Omental fat pad (tissue), 4 donors: ENCODE data around the gene CACNA2D4. TPM values are rescaled to one million over a fixed set of nuclear protein-coding genes. Genes with fewer than 3 reads are reported as not detected.

Experiments used
- ATAC-seq: fragments of 150-250 bp; one replicate; pipeline ENCODE4 v1.9.1; 2016; ENCODE audit warnings: mild to moderate bottlenecking, moderate library complexity; ENCODE audit not compliant: low FRiP score
- DNase-seq: peaks from one replicate; pipeline ENCODE4 v3.0.0-alpha.2; 2019; ENCODE audit warnings: low spot score
- total RNA-seq, 4 donors: library from RNA; depleted of rRNA; stranded (reverse); fragments of >200 nt; gene quantifications; one replicate each; pipeline ENCODE4 v1.1.0, GENCODE V29; 2016
- TF ChIP-seq, protein P1 (sequence below), 3 donors: fragments of 450-650 bp; IDR thresholded peaks; one replicate each; pipeline ENCODE4 v1.5.1; 2016 to 2017; ENCODE audit warnings: antibody characterized with exemption in 3 of 3, mild to moderate bottlenecking in 3 of 3, moderate library complexity in 2 of 3

The CACNA2D4 gene
- total RNA-seq, 4 donors from 2014 or later = 3.9 to 13.0 (median 6.8) TPM

DNA sequence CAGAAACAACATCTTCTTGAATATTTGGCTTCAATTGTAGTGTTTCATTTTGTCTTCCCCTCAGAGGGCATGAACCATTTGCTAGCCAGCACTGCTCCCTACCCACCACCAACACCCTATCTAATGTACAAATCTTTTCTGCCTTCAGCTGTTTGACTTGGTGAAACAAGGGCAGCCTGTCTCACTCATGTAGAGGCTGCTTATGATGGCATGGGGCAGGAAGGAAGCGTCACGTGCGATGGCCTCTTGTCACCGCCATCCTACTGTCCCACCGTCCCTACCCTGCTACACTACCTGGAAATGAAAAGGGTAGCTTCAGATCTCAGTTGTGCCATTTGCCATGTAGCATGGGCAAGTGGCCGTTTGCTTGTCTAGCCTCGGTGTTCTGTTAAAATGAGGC, 128.0 kb downstream of the CACNA2D4 start:
- DNase-seq (no peak), ATAC-seq (no peak)
- TF ChIP-seq, protein P1, sequence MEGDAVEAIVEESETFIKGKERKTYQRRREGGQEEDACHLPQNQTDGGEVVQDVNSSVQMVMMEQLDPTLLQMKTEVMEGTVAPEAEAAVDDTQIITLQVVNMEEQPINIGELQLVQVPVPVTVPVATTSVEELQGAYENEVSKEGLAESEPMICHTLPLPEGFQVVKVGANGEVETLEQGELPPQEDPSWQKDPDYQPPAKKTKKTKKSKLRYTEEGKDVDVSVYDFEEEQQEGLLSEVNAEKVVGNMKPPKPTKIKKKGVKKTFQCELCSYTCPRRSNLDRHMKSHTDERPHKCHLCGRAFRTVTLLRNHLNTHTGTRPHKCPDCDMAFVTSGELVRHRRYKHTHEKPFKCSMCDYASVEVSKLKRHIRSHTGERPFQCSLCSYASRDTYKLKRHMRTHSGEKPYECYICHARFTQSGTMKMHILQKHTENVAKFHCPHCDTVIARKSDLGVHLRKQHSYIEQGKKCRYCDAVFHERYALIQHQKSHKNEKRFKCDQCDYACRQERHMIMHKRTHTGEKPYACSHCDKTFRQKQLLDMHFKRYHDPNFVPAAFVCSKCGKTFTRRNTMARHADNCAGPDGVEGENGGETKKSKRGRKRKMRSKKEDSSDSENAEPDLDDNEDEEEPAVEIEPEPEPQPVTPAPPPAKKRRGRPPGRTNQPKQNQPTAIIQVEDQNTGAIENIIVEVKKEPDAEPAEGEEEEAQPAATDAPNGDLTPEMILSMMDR (IDR thresholded peaks at IDR 0.05) = no peak

DNA sequence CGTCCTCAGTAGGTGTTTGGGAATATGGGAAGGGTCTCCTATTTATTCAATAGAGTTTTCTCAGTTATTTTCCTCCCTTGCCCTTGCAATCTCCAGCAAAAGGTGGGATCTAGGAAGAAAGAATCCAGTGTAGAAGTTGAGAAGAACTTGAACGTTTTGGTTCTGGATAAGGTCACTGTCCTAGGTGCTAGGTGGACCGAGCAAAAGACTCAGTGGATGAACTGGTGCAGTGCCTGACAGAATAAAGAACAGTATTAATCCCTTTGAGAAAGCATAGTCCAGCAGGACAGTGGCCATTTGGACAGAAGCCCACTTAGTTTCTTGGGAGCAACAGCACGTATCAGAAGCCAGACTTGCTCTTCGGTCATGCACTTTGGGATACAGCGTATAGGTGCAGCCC, 130.7 kb downstream of the CACNA2D4 start:
- no peak for ATAC-seq
- TF ChIP-seq, protein P1 (IDR thresholded peaks at IDR 0.05) = no peak
- DNase-seq = no peak

DNA sequence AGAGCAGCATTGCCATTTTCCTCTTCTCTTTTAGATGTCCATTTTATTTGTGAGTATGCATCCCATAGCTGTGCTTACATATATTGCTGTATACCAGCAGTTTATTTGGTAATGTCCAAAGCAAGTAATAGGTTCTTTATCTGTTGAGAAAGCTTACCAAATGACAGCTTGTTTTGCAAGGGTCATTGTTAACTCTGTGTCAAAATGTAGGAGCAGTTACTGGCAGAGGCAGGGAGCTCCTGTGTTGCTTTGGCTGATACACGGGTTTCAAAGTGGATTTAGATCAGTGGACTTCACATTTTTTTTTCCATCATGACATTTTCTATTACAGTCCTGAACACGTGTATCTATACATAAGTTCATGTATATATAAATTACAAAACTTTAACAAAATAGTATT, 136.2 kb downstream of the CACNA2D4 start:
- ATAC-seq = no peak
- no peak for DNase-seq
- TF ChIP-seq, protein P1 (IDR thresholded peaks at IDR 0.05) = no peak

DNA sequence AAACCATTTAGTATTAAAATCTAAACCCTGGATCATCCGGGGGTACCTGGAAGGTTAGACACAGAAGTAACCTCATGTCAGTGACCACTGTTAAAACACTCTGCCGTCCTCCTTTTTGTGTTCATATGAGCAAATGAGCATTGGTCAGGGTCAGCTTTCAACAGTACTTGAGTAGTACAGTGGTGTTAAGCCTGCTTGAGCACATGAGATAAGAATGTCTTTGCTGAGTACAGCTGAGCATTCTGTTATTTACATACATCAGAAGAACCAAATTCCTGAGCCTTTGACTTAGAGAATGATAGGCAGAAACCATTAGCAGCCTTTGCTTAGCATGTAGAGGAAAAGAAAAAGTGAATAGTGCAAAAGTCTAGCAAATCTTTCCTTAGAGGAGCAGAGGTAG, 136.7 kb downstream of the CACNA2D4 start:
- no peak for DNase-seq
- TF ChIP-seq, protein P1 (IDR thresholded peaks at IDR 0.05) = no peak
- no peak for ATAC-seq

DNA sequence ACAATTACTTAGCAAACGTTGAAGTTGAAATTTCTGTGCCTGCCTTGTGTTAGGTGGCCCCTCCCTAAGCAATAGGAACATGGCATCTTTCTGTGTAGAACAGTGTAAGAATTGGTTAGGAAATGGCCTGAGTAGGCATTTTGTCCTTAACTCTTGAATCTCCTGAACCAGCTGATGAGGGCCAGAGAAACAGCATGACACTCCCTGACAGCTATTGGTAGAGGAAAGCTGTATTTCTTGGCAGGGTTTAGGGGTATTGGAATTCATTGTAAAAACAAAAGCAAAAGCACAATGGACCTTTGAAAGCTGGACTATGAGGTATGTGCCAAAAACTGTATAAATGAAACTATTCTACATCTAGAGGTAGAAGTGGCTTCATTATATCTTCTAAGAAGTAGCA, 138.7 kb downstream of the CACNA2D4 start:
- TF ChIP-seq, protein P1 (IDR thresholded peaks at IDR 0.05) = no peak
- no peak for ATAC-seq
- no peak for DNase-seq

DNA sequence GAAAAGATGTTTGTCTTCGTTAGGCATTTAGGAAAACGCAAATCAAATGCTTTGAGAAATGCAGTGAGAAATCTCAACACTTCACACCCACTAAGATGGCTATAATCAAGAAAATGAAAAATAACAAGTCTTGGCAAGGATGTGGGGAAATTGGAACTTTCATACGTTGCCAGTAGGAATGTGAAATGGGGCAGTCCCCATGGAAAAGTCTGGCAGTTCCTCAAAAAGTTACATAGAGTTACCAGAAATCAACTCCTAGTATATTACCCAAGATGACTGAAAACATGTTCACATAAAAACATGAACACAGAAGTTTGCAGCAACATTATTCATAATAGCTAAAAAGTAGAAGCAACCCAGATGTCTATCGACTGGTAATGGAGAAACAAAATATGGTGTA, 139.5 kb downstream of the CACNA2D4 start:
- TF ChIP-seq, protein P1 (IDR thresholded peaks at IDR 0.05) = no peak
- ATAC-seq (no peak), DNase-seq (no peak)

DNA sequence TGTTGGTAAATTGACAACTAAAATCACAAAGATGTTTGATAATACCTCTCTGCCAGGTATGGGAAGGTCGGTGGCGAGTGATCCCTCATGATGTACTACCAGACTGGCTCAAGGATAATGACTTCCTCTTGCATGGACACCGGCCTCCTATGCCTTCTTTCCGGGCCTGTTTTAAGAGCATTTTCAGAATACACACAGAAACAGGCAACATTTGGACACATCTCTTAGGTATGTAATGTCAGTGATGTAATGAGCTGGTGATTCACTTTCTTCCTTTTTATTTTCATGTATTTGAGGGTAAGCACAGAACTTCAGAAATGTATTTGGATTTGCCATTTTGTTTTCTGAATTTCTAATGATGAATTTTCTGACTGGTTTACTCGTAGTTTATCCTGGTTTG, 140.7 kb downstream of the CACNA2D4 start:
- ATAC-seq = peak; percentile 54
- DNase-seq = no peak
- TF ChIP-seq, protein P1 (IDR thresholded peaks at IDR 0.05) = no peak
